LNCAP (cell line): ENCODE measurements around the gene LAMA2.

ENCODE experiments used
- CTCF ChIP-seq: fragments of 450-650 bp; IDR thresholded peaks from 2 replicates; pipeline ENCODE4 v1.5.1; 2017; ENCODE audit warnings: mild to moderate bottlenecking

LAMA2 gene

DNA sequence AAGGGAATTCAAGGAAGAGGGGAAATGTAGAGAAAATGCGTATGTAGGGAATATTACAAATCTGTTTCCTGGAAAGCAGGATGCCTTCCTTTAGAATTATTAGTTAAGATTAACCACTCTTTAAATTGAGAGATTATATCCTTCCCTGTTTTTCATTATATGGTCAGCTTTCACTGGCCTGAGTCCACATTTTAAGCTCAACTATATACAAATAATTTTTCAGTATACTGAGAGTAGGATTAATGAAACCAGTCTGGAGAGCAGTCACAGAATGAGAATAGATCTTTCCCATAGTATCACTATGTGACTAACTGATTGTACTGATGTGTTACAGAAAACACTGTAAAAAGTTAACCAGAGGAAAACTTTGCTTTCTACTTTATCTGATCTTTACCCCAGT is 306.3 kb downstream of the LAMA2 start:
- TF ChIP-seq CTCF: no peak

GRCh38 chr6:129191235-129191634 is 308.3 kb downstream of the LAMA2 start:
- no peak for TF ChIP-seq CTCF

DNA sequence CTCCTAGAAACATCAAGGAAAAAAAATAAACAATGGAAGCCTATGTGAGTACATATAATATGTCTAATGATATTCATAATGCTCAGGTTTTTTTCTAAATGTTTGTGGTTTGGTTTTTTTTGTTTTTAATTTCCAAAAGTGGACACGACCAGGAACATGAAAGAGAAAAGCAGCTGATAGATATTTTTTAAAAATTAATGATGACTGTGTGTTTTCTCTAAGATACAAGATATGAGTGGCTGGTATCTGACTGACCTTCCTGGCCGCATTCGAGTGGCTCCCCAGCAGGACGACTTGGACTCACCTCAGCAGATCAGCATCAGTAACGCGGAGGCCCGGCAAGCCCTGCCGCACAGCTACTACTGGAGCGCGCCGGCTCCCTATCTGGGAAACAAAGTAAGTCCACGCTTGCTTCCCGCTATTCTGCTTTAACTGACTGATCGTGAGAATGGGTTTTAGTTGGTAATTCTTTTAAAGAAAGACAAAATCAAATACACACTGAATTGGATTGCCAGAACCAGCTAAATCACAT is 309.6 kb downstream of the LAMA2 start:
- TF ChIP-seq CTCF: no peak

GRCh38 chr6:129194306-129194941 is 311.5 kb downstream of the LAMA2 start:
- TF ChIP-seq CTCF: no peak

- TF ChIP-seq CTCF: no peak
Observed at GRCh38 chr6:129195161-129195560, 312.2 kb downstream of the LAMA2 start.

DNA sequence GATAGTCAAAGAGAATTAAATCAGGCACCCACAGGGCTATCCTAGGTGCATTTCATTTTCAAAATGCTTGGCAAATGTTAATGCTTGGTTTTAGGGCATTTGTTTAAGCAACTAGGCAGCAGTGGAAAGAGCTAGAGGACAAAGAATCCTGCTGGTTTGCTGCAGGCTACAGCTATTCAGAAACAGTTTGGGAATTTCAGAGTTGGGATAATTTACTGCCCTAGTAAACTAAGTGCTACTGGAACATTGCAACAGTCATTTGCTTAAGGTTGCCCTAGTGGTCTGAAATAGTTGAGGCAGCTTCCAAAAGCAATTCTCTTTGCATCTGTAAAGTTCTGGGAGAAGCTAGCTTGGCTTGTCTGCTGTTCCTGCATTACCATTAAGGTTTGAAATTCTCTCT is 312.7 kb downstream of the LAMA2 start:
- TF ChIP-seq CTCF: no peak

DNA sequence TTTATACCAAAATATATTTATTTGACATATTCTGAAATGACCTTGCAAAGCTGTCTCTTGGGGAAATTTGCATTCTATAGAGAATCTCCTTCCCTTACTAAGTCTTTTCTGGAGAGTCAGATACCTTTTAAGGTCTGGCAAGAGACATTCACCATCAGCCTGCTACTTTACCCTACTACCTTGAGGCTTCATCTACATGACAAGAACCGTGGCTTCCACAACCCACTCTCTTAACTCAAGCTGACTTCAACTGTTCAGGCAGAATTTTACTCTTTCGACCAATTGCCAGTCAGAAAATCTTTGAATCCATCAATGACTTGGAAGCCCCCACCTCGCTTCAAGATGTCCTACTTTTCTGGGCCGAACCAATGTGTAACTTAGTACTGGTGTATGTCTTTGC is 314.2 kb downstream of the LAMA2 start:
- TF ChIP-seq CTCF: no peak

- TF ChIP-seq CTCF: no peak
Observed at GRCh38 chr6:129200151-129200550, 317.2 kb downstream of the LAMA2 start.
